ENCODE data around the gene TRIO.

TRIO gene

GRCh38 chr5:14246350-14247053, 103.4 kb downstream of the TRIO start:
- DNase-seq (ENCODE audit: low read depth in 2 of 2), result no peak

- no peak for DNase-seq (ENCODE audit: low read depth in 2 of 2)
Measured at GRCh38 chr5:14247054-14247386, 103.9 kb downstream of the TRIO start.

GRCh38 chr5:14249258-14250082, 106.3 kb downstream of the TRIO start:
- no peak for DNase-seq (ENCODE audit: low read depth in 2 of 2)

- peak; percentile 57 to 61 for DNase-seq (ENCODE audit: low read depth in 2 of 2)
Measured at GRCh38 chr5:14250084-14250695, 107.0 kb downstream of the TRIO start.

- no peak for DNase-seq (ENCODE audit: low read depth in 2 of 2)
Measured at GRCh38 chr5:14250748-14251701, 107.9 kb downstream of the TRIO start.

- no peak for DNase-seq (ENCODE audit: low read depth in 2 of 2)
Measured at GRCh38 chr5:14251733-14252132, 108.6 kb downstream of the TRIO start.

GRCh38 chr5:14252793-14253192, 109.7 kb downstream of the TRIO start:
- DNase-seq (ENCODE audit: low read depth in 2 of 2), result no peak

GRCh38 chr5:14254686-14255085, 111.5 kb downstream of the TRIO start:
- DNase-seq (ENCODE audit: low read depth in 2 of 2), result no peak

GRCh38 chr5:14256026-14256690, 113.0 kb downstream of the TRIO start:
- no peak for DNase-seq (ENCODE audit: low read depth in 2 of 2)

- no peak for DNase-seq (ENCODE audit: low read depth in 2 of 2)
Measured at GRCh38 chr5:14256756-14257393, 113.7 kb downstream of the TRIO start.

GRCh38 chr5:14257995-14258403, 114.9 kb downstream of the TRIO start:
- no peak for DNase-seq (ENCODE audit: low read depth in 2 of 2)

- no peak for DNase-seq (ENCODE audit: low read depth in 2 of 2)
Measured at GRCh38 chr5:14258840-14259239, 115.7 kb downstream of the TRIO start.

GRCh38 chr5:14260637-14261036, 117.5 kb downstream of the TRIO start:
- no peak for DNase-seq (ENCODE audit: low read depth in 2 of 2)

- DNase-seq (ENCODE audit: low read depth in 2 of 2), result no peak
Measured at GRCh38 chr5:14261235-14261634, 118.1 kb downstream of the TRIO start.

- DNase-seq (ENCODE audit: low read depth in 2 of 2), result no peak
Measured at GRCh38 chr5:14261856-14262611, 118.9 kb downstream of the TRIO start.

- DNase-seq (ENCODE audit: low read depth in 2 of 2), result no peak
Measured at GRCh38 chr5:14263113-14263512, 120.0 kb downstream of the TRIO start.

- no peak for DNase-seq (ENCODE audit: low read depth in 2 of 2)
Measured at GRCh38 chr5:14263699-14264098, 120.6 kb downstream of the TRIO start.

GRCh38 chr5:14264605-14265316, 121.6 kb downstream of the TRIO start:
- peak; percentile 89 for DNase-seq (ENCODE audit: low read depth in 2 of 2)

- peak; percentile 86 to 87 for DNase-seq (ENCODE audit: low read depth in 2 of 2)
Measured at GRCh38 chr5:14265570-14265969, 122.4 kb downstream of the TRIO start.

Data from fibroblast of skin of left quadriceps (primary cell).